Endothelial cell of umbilical vein (primary cell): ENCODE results near the gene CCDC60. TPM values are rescaled to one million over a fixed set of nuclear protein-coding genes. Genes with fewer than 3 reads are reported as not detected.

ENCODE experiments used
- BruUV-seq: library from RNA; stranded (reverse); fragments of 400-500 nt; replicated peaks from 2 replicates; lab custom pipeline; 2021; lab: Mats Ljungman, UMichigan
- CTCF ChIA-PET: fragments of 300-600, 350-600 bp; sonication (Branson Sonifier 250); formaldehyde crosslinking; loops from one replicate; lab custom pipeline; 2021; ENCODE audit warnings: antibody characterized with exemption, inconsistent platforms; lab: Charles Lee
- POLR2A ChIA-PET: fragments of 300-600, 350-600 bp; sonication (Branson Sonifier 250); formaldehyde crosslinking; loops from one replicate; lab custom pipeline; 2021; ENCODE audit warnings: antibody characterized with exemption, inconsistent platforms; lab: Charles Lee
- DNase-seq: peaks from one replicate; pipeline ENCODE4 v3.0.0-alpha.2; 2011; ENCODE audit warnings: low read depth, low spot score
- FAIRE-seq: peaks from 2 replicates; lab custom pipeline; 2011; peaks lifted over from hg19 to GRCh38; lab: Jason Lieb, UNC
- H2AFZ ChIP-seq: 2 replicates; pipeline ENCODE4 v1.6.0; 2012; ENCODE audit warnings: low read depth, low read length, control low read depth, inconsistent platforms
- H3K27ac ChIP-seq: 2 replicates; pipeline ENCODE4 v1.5.1; 2011; ENCODE audit warnings: low read depth, mild to moderate bottlenecking, control low read depth, low read length, moderate library complexity; ENCODE audit not compliant: insufficient read depth
- H3K27me3 ChIP-seq, 2 experiments: 2 replicates each; pipeline versions ENCODE4 v1.6.0 to v1.6.1; 2011; ENCODE audit warnings: low read length in 2 of 2, mixed read lengths in 1 of 2; ENCODE audit not compliant: control insufficient read depth in 2 of 2, insufficient read depth in 2 of 2
- H3K36me3 ChIP-seq, 2 experiments: 2 replicates in 1 of 2; 3 replicates in 1 of 2; pipeline ENCODE4 v1.5.1; 2011; ENCODE audit warnings: low read length in 2 of 2, mild to moderate bottlenecking in 1 of 2, moderate library complexity in 1 of 2; ENCODE audit not compliant: control insufficient read depth in 2 of 2, insufficient read depth in 2 of 2; ENCODE audit errors: extremely low read depth in 1 of 2
- H3K4me1 ChIP-seq: 3 replicates; pipeline ENCODE4 v1.5.1; 2011; ENCODE audit warnings: mild to moderate bottlenecking, low read length; ENCODE audit not compliant: control insufficient read depth, insufficient read depth; ENCODE audit errors: extremely low read depth
- H3K4me2 ChIP-seq: 2 replicates; pipeline ENCODE4 v1.6.1; 2011; ENCODE audit warnings: low read length, control low read depth, mixed read lengths; ENCODE audit not compliant: insufficient read depth
- H3K4me3 ChIP-seq, 3 experiments: fragments of 200-600 bp in 1 of 3; sonication (generic), shearing (Covaris generic) in 1 of 3; replicated peaks in 1 of 3; 2 replicates each; pipeline ENCODE4 v1.5.1; 2011 to 2016; ENCODE audit warnings: control low read depth in 3 of 3, low read length in 3 of 3, mild to moderate bottlenecking in 2 of 3, inconsistent platforms in 1 of 3, low read depth in 1 of 3, moderate library complexity in 1 of 3; ENCODE audit not compliant: insufficient read depth in 1 of 3
- H3K79me2 ChIP-seq: 2 replicates; pipeline ENCODE4 v1.6.0; 2012; ENCODE audit warnings: low read length, inconsistent platforms; ENCODE audit not compliant: control insufficient read depth, insufficient read depth
- H3K9ac ChIP-seq: replicated peaks from 2 replicates; pipeline ENCODE3; 2011; ENCODE audit warnings: low read length, control low read depth; ENCODE audit not compliant: insufficient read depth; ENCODE audit errors: extremely low read depth
- H3K9me1 ChIP-seq: replicated peaks from 3 replicates; pipeline ENCODE4 v1.6.0; 2011; ENCODE audit warnings: mild to moderate bottlenecking, low read length; ENCODE audit not compliant: control insufficient read depth, insufficient read depth; ENCODE audit errors: extremely low read depth
- H3K9me3 ChIP-seq: replicated peaks from 2 replicates; pipeline ENCODE4 v1.5.1; 2012; ENCODE audit warnings: low read length, inconsistent platforms; ENCODE audit not compliant: control insufficient read depth, insufficient read depth
- H4K20me1 ChIP-seq: replicated peaks from 2 replicates; pipeline ENCODE3; 2011; ENCODE audit warnings: mild to moderate bottlenecking, low read length; ENCODE audit not compliant: control insufficient read depth, insufficient read depth; ENCODE audit errors: extremely low read depth
- CTCF ChIP-seq, 2 donors: IDR thresholded peaks; 1 replicate in 1 of 2; 2 replicates in 1 of 2; pipeline ENCODE4 v1.5.1; 2011; ENCODE audit warnings: low read length in 2 of 2, mild to moderate bottlenecking in 2 of 2, moderate library complexity in 2 of 2, control low read depth in 1 of 2, inconsistent platforms in 1 of 2, low read depth in 1 of 2; ENCODE audit not compliant: insufficient read depth in 1 of 2; ENCODE audit errors: extremely low read depth in 1 of 2
- EZH2 ChIP-seq: IDR thresholded peaks from 2 replicates; pipeline ENCODE4 v1.6.1; 2012; ENCODE audit warnings: borderline replicate concordance, low read depth, mild to moderate bottlenecking, moderate library complexity, low read length, inconsistent platforms; ENCODE audit not compliant: severe bottlenecking
- GATA2 ChIP-seq: IDR thresholded peaks from 2 replicates; pipeline ENCODE4 v1.7.0; 2011; ENCODE audit warnings: low read depth, mild to moderate bottlenecking, moderate library complexity, mixed read lengths, low read length; ENCODE audit not compliant: insufficient read length, insufficient read depth
- MAX ChIP-seq: IDR thresholded peaks from 2 replicates; pipeline ENCODE4 v1.6.1; 2011; ENCODE audit not compliant: insufficient read depth, insufficient read length
- MYC ChIP-seq: IDR thresholded peaks from one replicate; pipeline ENCODE4 v1.6.1; 2011; ENCODE audit warnings: mild to moderate bottlenecking, low read depth, low read length
- POLR2A ChIP-seq: IDR thresholded peaks from 2 replicates; pipeline ENCODE4 v1.6.1; 2012; ENCODE audit warnings: low read depth, mild to moderate bottlenecking, control low read depth, low read length
- dilution Hi-C: fragments of 300-500 bp; cut with MboI; formaldehyde crosslinking; loops from one replicate; pipeline ENCODE4 v1.15.0; 2019; ENCODE audit warnings: low sequenced_read_pairs; ENCODE audit not compliant: extremely low pct_ligation_motif_present
- intact Hi-C: fragments of 100-400 bp; cut with micrococcal nuclease; formaldehyde crosslinking; loops from one replicate; pipeline ENCODE4 v1.10.0; 2022
- polyA plus RNA-seq, 4 experiments: library from polyadenylated mRNA; depleted of rRNA in 3 of 4; stranded (reverse) in 3 of 4; unstranded in 1 of 4; fragments of >200 nt; gene quantifications; 2 replicates each; pipeline versions ENCODE4 v1.2.1 to v1.2.3, GENCODE V29; 2011 to 2012; ENCODE audit warnings: missing spikeins in 1 of 4
- total RNA-seq: library from RNA; stranded (reverse); gene quantifications from 2 replicates; pipeline ENCODE4 v1.2.3, GENCODE V29; 2021

The CCDC60 gene
- total and polyA plus RNA-seq, 2 donors (not counting 3 experiments of a cell fraction or from before 2014, with no cell fraction given), result not detected

- no peak for TF ChIP-seq MYC
- no peak for TF ChIP-seq MAX
- TF ChIP-seq CTCF (IDR thresholded peaks at IDR 0.05; ENCODE audit: extremely low read depth in 1 of 2, insufficient read depth in 1 of 2, low read depth in 1 of 2, low read length in 2 of 2), result no peak
- TF ChIP-seq EZH2, result no peak
- no peak for TF ChIP-seq GATA2
- TF ChIP-seq POLR2A, result no peak
- H3K27ac ChIP-seq, result no peak overlapping the region
- no peaks in the 10 kb centered on the region for H3K79me2 ChIP-seq
- no peak overlapping the region for H2AFZ ChIP-seq
- DNase-seq (no peak), FAIRE-seq (no peak)
- no peak overlapping the region for H3K4me3 ChIP-seq
- ChIA-PET CTCF (no interaction called here), POLR2A (no interaction called here)
- no peaks in the 10 kb centered on the region for H3K36me3 ChIP-seq
- dilution Hi-C loops (no loop called here), intact Hi-C loops (no loop called here)
- no peak overlapping the region for H3K4me2 ChIP-seq
- no peaks in the 10 kb centered on the region for H3K4me1 ChIP-seq
- no peaks in the 10 kb centered on the region for H4K20me1 ChIP-seq
- BruUV-seq, result no TSS peak
- no peaks in the 10 kb centered on the region for H3K9me3 ChIP-seq
- no peaks in the 10 kb centered on the region for H3K27me3 ChIP-seq
- H3K9me1 ChIP-seq, result no peaks in the 10 kb centered on the region
- H3K9ac ChIP-seq, result no peak overlapping the region
Measured at GRCh38 chr12:119369907-119370546, 35.5 kb downstream of the CCDC60 start.
